ENCODE results near the gene NUDT1. TPM values are rescaled to one million over a fixed set of nuclear protein-coding genes. Genes with fewer than 3 reads are reported as not detected.

NUDT1 gene
- total RNA-seq, 4 donors from 2014 or later = 12.9 to 37.6 (median 26.6) TPM

DNA sequence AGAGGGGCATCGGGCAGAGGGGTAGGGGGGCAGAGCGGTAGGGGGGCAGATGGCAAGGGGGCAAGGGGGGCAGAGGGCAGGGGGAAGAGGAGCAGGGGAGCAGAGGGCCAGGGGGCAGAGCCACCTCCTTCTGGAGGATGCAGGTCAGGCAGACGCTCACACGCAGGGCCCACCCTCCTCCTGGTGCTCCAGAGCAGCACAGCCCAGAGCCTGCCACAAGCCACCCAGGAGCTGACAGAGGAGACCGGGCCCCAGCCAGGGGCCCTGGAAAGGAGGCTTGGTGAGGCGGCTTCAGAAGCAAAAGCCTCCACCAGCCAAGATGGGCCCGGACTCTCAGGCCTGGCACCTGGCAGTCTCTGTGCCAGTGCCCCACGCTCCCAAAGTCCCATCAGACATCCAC lies 22.4 kb upstream of the NUDT1 start:
- WGBS, 2 donors = 87 to 94% methylated on average over 5 to 8 of the region's 8 CpGs
- no peaks in the 10 kb centered on the region for H3K9me3 ChIP-seq
- H3K36me3 ChIP-seq = peaks cover 2 to 100% (median 7%) of the 10 kb centered on the region in 3 donors
- no peak for DNase-seq (ENCODE audit: low spot score in 2 of 2)
- no peaks in the 10 kb centered on the region for H3K27me3 ChIP-seq
- H3K4me3 ChIP-seq = no peak overlapping the region
- peaks cover 0 to 1% (median 0%) of the 10 kb centered on the region in 4 donors for H3K4me1 ChIP-seq
- TF ChIP-seq, protein P1, sequence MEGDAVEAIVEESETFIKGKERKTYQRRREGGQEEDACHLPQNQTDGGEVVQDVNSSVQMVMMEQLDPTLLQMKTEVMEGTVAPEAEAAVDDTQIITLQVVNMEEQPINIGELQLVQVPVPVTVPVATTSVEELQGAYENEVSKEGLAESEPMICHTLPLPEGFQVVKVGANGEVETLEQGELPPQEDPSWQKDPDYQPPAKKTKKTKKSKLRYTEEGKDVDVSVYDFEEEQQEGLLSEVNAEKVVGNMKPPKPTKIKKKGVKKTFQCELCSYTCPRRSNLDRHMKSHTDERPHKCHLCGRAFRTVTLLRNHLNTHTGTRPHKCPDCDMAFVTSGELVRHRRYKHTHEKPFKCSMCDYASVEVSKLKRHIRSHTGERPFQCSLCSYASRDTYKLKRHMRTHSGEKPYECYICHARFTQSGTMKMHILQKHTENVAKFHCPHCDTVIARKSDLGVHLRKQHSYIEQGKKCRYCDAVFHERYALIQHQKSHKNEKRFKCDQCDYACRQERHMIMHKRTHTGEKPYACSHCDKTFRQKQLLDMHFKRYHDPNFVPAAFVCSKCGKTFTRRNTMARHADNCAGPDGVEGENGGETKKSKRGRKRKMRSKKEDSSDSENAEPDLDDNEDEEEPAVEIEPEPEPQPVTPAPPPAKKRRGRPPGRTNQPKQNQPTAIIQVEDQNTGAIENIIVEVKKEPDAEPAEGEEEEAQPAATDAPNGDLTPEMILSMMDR (IDR thresholded peaks at IDR 0.05) = no peak
- TF ChIP-seq POLR2A (IDR thresholded peaks at IDR 0.05) (no peak), EP300 (IDR thresholded peaks at IDR 0.05) (no peak)
- H3K27ac ChIP-seq = no peak overlapping the region

DNA sequence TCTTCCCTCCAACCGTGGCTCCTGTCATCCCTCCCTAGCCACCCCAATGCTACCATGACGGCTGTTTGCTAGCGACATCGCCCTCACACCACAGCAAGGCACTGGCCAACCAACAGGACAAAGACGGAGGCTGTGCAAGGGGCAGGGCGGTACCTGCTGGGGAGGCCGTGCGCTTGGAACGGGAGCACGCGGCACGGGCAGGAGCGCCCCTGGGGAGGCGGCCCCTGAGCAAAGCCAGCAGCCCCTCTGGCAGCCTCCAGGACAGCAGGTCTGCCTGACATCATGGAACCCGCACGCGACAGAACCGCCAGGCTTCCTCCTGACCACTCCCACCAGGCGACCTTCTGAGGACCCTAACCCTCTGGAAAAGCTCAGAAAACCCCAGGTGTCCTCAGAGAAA lies 22.0 kb upstream of the NUDT1 start:
- 89 to 91% methylated on average over 18 to 19 of the region's 19 CpGs for WGBS, 2 donors
- TF ChIP-seq EP300 (IDR thresholded peaks at IDR 0.05) = no peak
- peaks cover 0 to 5% (median 0%) of the 10 kb centered on the region in 4 donors for H3K4me1 ChIP-seq

DNA sequence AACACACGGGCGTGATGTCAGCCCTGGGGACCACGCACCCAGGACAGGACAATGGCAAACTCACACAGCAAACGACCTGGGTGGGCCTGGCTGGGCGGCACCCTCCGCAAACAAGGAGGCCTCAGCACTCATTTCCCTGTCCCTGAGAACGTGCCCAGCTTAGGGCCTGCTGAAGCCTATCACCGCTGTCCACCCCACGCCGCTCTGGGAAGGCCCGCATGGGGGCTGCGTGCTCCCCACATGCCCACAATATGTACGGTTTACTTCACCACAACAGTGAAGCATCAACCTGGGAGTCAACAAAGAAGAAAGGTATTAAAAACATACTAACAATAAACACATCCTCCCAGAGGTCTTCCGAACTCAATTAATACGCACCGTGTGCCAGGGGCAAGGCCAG lies 21.5 kb upstream of the NUDT1 start:
- 82 to 84% methylated on average over 10 to 16 of the region's 16 CpGs for WGBS, 2 donors
- H3K4me3 ChIP-seq = no peak overlapping the region
- peaks cover 0 to 7% (median 0%) of the 10 kb centered on the region in 4 donors for H3K4me1 ChIP-seq
- no peaks in the 10 kb centered on the region for H3K27me3 ChIP-seq
- H3K36me3 ChIP-seq = peaks cover 2 to 100% (median 7%) of the 10 kb centered on the region in 3 donors
- TF ChIP-seq POLR2A (IDR thresholded peaks at IDR 0.05) (no peak), EP300 (IDR thresholded peaks at IDR 0.05) (no peak)
- TF ChIP-seq, protein P1 (IDR thresholded peaks at IDR 0.05) = no peak
- no peaks in the 10 kb centered on the region for H3K9me3 ChIP-seq
- no peak overlapping the region for H3K27ac ChIP-seq
- no peak for DNase-seq (ENCODE audit: low spot score in 2 of 2)

More for the DNA sequence above, 22.0 kb upstream of the NUDT1 start:
- Histone ChIP-seq H3K27ac (no peak overlapping the region), H3K27me3 (no peaks in the 10 kb centered on the region), H3K36me3 (peaks cover 2 to 100% (median 7%) of the 10 kb centered on the region in 3 donors), H3K4me3 (no peak overlapping the region), H3K9me3 (no peaks in the 10 kb centered on the region)
- no peak for DNase-seq (ENCODE audit: low spot score in 2 of 2)

DNA sequence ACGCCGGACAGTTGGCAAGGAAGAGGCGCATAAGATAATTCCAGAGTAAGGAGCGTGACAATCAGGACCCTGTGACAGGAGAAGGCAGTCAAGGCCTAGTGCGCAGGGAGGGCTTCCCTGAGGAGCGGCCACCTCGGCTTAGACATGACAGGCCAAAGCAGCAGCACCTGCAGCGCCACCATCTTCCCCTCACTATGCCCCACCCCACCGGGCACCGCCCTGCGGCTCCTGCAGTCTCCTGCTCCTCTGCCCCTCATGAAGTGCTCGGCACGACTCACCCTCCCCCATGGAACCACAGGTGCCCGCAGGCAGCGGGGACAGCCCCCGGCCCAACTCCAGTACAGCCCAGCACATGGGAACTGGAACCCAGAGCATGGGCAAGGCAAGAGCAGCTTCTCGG lies 21.1 kb upstream of the NUDT1 start:
- Histone ChIP-seq H3K4me1 (peaks cover 0 to 7% (median 0%) of the 10 kb centered on the region in 4 donors), H3K27ac (no peak overlapping the region)
- WGBS, 2 donors = 90 to 94% methylated on average over 17 of the region's 17 CpGs

DNA sequence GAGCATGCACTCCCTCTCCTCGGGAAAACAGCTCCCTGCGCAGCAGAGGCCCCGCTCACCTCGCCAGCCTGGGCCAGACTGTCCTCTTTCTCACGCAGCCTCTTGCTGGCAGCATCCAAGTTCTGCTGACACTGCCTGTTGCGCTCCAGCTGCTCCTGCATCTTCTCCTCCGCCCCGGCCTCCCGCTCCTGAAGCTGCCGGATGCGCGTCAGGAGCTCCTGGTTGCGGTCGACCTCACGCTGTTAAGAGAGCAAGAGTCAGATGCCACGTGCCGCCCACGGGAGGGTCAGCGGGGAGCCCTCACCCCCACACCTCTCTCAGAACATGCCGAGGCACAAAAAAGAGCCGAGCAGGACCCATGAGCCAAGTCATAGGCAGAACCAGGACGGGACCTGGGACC lies 19.5 kb upstream of the NUDT1 start:
- Histone ChIP-seq H3K9me3 (no peaks in the 10 kb centered on the region), H3K27me3 (no peaks in the 10 kb centered on the region), H3K4me1 (peaks cover 0 to 7% (median 0%) of the 10 kb centered on the region in 4 donors), H3K4me3 (no peak overlapping the region), H3K27ac (no peak overlapping the region), H3K36me3 (peaks cover 0 to 100% (median 7%) of the 10 kb centered on the region in 3 donors)
- TF ChIP-seq EP300 (IDR thresholded peaks at IDR 0.05) (no peak), POLR2A (IDR thresholded peaks at IDR 0.05) (no peak)
- TF ChIP-seq, protein P1 (IDR thresholded peaks at IDR 0.05) = no peak
- DNase-seq (ENCODE audit: low spot score in 2 of 2) = no peak
- 89% methylated on average over 21 to 22 of the region's 22 CpGs for WGBS, 2 donors

More for the DNA sequence above, 21.1 kb upstream of the NUDT1 start:
- no peak overlapping the region for H3K4me3 ChIP-seq
- DNase-seq (ENCODE audit: low spot score in 2 of 2) = no peak
- peaks cover 1 to 100% (median 7%) of the 10 kb centered on the region in 3 donors for H3K36me3 ChIP-seq
- H3K27me3 ChIP-seq = no peaks in the 10 kb centered on the region
- TF ChIP-seq EP300 (IDR thresholded peaks at IDR 0.05) = no peak
- no peak for TF ChIP-seq POLR2A (IDR thresholded peaks at IDR 0.05)
- TF ChIP-seq, protein P1 (IDR thresholded peaks at IDR 0.05) = no peak
- no peaks in the 10 kb centered on the region for H3K9me3 ChIP-seq
